ENCODE data around the gene SAC3D1. TPM values are rescaled to one million over a fixed set of nuclear protein-coding genes. Genes with fewer than 3 reads are reported as not detected.

SAC3D1 gene
- total and polyA plus RNA-seq, 2 of the 4 experiments (the other 2 are of a cell fraction), result 2.9 to 13.2 TPM

DNA sequence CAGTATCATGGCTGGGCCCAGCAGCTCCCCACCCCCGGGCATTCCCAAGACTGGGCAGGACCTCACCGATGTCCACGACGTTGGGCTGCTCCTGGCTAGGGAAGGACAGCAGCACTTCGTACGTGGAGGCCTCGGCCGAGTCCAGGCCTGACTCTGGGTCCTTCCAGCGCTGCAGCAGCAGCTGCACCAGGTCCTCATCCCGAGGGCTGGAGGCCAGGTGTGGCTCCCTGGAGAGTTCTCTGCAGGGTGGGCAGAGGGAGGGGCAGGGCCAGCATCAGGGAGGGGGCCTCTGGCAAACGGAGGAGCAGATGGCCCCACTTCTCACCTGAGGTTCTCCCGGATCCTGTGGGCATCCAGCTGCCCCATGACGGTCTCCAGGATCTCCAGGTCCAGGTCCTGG lies 17.0 kb downstream of the SAC3D1 start:
- CTCF ChIA-PET, result interaction anchor here (1.0 kb wide), 1 partner anchor 15 kb away, joined by 3 read pairs; no protein-coding TSS in a partner anchor

More for the DNA sequence above, 17.0 kb downstream of the SAC3D1 start:
- H2BK20ac ChIP-seq (ENCODE audit: low read depth, low read length), result no peak overlapping the region
- intact Hi-C loops (cut with micrococcal nuclease) (no loop called here), in situ Hi-C loops (cut with MboI; ENCODE audit: low sequenced_read_pairs) (no loop called here), dilution Hi-C loops (cut with HindIII; ENCODE audit: low sequenced_read_pairs, unreplicated experiment) (no loop called here)
- no peak overlapping the region for H2BK15ac ChIP-seq (ENCODE audit: low read depth, low read length)
- H2BK120ac ChIP-seq (ENCODE audit: low read depth, low read length), result no peak overlapping the region
- H3K4me1 ChIP-seq (ENCODE audit: control insufficient read depth, insufficient read depth, low read length), result no peaks in the 10 kb centered on the region
- no peak overlapping the region for H3K18ac ChIP-seq (ENCODE audit: low read depth, low read length)
- H3K23ac ChIP-seq (ENCODE audit: low read depth, low read length), result no peak overlapping the region
- 69% methylated on average over 7 of the region's 13 CpGs; no CpG with 5 or more reads in 1 of the 2 experiments for WGBS, 2 experiments (ENCODE audit: extremely low coverage in 2 of 2, insufficient read length in 1 of 2)
- no peaks in the 10 kb centered on the region for H3K9me3 ChIP-seq (ENCODE audit: control insufficient read depth, insufficient read depth, low read length)
- no TSS peak for BruUV-seq (replicated peaks)
- H4K20me1 ChIP-seq (ENCODE audit: insufficient read depth, low read length), result no peaks in the 10 kb centered on the region
- DNase-seq (no peak), ATAC-seq (ENCODE audit: low read depth) (no peak)
- no peak overlapping the region for H3K4me2 ChIP-seq (ENCODE audit: low read depth, low read length)
- no peak overlapping the region for H2AK5ac ChIP-seq (ENCODE audit: low read depth, low read length)
- H2BK5ac ChIP-seq (ENCODE audit: low read depth, low read length, poor library complexity, severe bottlenecking), result no peak overlapping the region
- POLR2A ChIA-PET (ENCODE audit: unreplicated experiment), result no interaction called here
- no peaks in the 10 kb centered on the region for H3K79me1 ChIP-seq (ENCODE audit: low read depth in 1 of 2, low read length in 2 of 2)
- no peak overlapping the region for H3K4ac ChIP-seq (ENCODE audit: low read depth, low read length)
- no peak overlapping the region for H2AK9ac ChIP-seq (replicated peaks; ENCODE audit: low read depth, low read length, poor library complexity)
- no peaks in the 10 kb centered on the region for H3K36me3 ChIP-seq (ENCODE audit: control insufficient read depth, insufficient read depth, low read length)
- H3K56ac ChIP-seq (ENCODE audit: extremely low read depth, insufficient read depth, low read length), result no peak overlapping the region
- no peak overlapping the region for H3K4me3 ChIP-seq (ENCODE audit: insufficient read depth, low read depth, low read length)
- H3K27ac ChIP-seq (ENCODE audit: insufficient read depth, low read length), result no peak overlapping the region
- peaks cover 22% of the 10 kb centered on the region; the same call in 1 of the 2 replicates for H3K27me3 ChIP-seq (ENCODE audit: control insufficient read depth, insufficient read depth, low read length)
- no peak overlapping the region for H4K5ac ChIP-seq (ENCODE audit: low read depth, low read length)
- H3K9me1 ChIP-seq (ENCODE audit: insufficient read depth, low read length), result peaks cover 5% of the 10 kb centered on the region; the same call in 1 of the 2 replicates
- H2AFZ ChIP-seq (replicated peaks; ENCODE audit: low read length, poor library complexity), result no peak overlapping the region
- no peak overlapping the region for H3K14ac ChIP-seq (replicated peaks; ENCODE audit: low read depth, low read length)
- no peak overlapping the region for H3K9ac ChIP-seq (ENCODE audit: low read depth, low read length)
- H4K8ac ChIP-seq (ENCODE audit: low read depth in 2 of 2, low read length in 2 of 2), result no peak overlapping the region
- no peak for TF ChIP-seq MAZ (IDR thresholded peaks at IDR 0.05; ENCODE audit: borderline replicate concordance, low read depth, low read length)
- TF ChIP-seq, protein P1, sequence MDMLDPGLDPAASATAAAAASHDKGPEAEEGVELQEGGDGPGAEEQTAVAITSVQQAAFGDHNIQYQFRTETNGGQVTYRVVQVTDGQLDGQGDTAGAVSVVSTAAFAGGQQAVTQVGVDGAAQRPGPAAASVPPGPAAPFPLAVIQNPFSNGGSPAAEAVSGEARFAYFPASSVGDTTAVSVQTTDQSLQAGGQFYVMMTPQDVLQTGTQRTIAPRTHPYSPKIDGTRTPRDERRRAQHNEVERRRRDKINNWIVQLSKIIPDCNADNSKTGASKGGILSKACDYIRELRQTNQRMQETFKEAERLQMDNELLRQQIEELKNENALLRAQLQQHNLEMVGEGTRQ (IDR thresholded peaks at IDR 0.05; ENCODE audit: low read depth, low read length), result no peak
- TF ChIP-seq SMC3 (IDR thresholded peaks at IDR 0.05; ENCODE audit: low read depth, low read length), result no peak
- TF ChIP-seq BHLHE40 (IDR thresholded peaks at IDR 0.05; ENCODE audit: low read depth, low read length), result no peak
- no peak for TF ChIP-seq MAFK (IDR thresholded peaks at IDR 0.05; ENCODE audit: low read depth, low read length)
- no peak for TF ChIP-seq CHD1 (IDR thresholded peaks at IDR 0.05; ENCODE audit: low read depth, low read length)
- no peak for TF ChIP-seq FOS (IDR thresholded peaks at IDR 0.05; ENCODE audit: low read depth, low read length)
- no peak for TF ChIP-seq CEBPB (IDR thresholded peaks at IDR 0.05; ENCODE audit: low read depth, low read length)
- TF ChIP-seq, protein P2, sequence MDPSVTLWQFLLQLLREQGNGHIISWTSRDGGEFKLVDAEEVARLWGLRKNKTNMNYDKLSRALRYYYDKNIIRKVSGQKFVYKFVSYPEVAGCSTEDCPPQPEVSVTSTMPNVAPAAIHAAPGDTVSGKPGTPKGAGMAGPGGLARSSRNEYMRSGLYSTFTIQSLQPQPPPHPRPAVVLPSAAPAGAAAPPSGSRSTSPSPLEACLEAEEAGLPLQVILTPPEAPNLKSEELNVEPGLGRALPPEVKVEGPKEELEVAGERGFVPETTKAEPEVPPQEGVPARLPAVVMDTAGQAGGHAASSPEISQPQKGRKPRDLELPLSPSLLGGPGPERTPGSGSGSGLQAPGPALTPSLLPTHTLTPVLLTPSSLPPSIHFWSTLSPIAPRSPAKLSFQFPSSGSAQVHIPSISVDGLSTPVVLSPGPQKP (IDR thresholded peaks at IDR 0.05; ENCODE audit: borderline replicate concordance, low read depth, low read length), result no peak
- TF ChIP-seq NFE2L2 (IDR thresholded peaks at IDR 0.05; ENCODE audit: low read depth, low read length), result no peak
- TF ChIP-seq RFX5 (IDR thresholded peaks at IDR 0.05; ENCODE audit: low read depth, low read length), result no peak
- TF ChIP-seq RCOR1 (IDR thresholded peaks at IDR 0.05; ENCODE audit: insufficient replicate concordance, low read length), result no peak
- no peak for TF ChIP-seq POLR2A (IDR thresholded peaks at IDR 0.05; ENCODE audit: low read depth, low read length)
- TF ChIP-seq, protein P3, sequence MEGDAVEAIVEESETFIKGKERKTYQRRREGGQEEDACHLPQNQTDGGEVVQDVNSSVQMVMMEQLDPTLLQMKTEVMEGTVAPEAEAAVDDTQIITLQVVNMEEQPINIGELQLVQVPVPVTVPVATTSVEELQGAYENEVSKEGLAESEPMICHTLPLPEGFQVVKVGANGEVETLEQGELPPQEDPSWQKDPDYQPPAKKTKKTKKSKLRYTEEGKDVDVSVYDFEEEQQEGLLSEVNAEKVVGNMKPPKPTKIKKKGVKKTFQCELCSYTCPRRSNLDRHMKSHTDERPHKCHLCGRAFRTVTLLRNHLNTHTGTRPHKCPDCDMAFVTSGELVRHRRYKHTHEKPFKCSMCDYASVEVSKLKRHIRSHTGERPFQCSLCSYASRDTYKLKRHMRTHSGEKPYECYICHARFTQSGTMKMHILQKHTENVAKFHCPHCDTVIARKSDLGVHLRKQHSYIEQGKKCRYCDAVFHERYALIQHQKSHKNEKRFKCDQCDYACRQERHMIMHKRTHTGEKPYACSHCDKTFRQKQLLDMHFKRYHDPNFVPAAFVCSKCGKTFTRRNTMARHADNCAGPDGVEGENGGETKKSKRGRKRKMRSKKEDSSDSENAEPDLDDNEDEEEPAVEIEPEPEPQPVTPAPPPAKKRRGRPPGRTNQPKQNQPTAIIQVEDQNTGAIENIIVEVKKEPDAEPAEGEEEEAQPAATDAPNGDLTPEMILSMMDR (conservative IDR thresholded peaks at IDR 0.05; ENCODE audit: low read depth, low read length), result no peak
- H4K91ac ChIP-seq (ENCODE audit: insufficient read depth, low read depth, low read length), result no peak overlapping the region
